ENCODE data around the gene KCNJ12. TPM values are rescaled to one million over a fixed set of nuclear protein-coding genes. Genes with fewer than 3 reads are reported as not detected.

KCNJ12 gene
- total RNA-seq, 6 donors from 2014 or later = 1.2 to 3.8 (median 2.0) TPM

- no peak for ATAC-seq (ENCODE audit: low FRiP score in 2 of 2)
- TF ChIP-seq POLR2A (IDR thresholded peaks at IDR 0.05) (no peak), EP300 (IDR thresholded peaks at IDR 0.05) (no peak), CTCF (IDR thresholded peaks at IDR 0.05) (no peak), POLR2AphosphoS5 (IDR thresholded peaks at IDR 0.05) (no peak)
- Histone ChIP-seq H3K36me3 (no peaks in the 10 kb centered on the region), H3K27ac (no peak overlapping the region), H3K4me3 (no peak overlapping the region), H3K9me3 (no peaks in the 10 kb centered on the region), H3K27me3 (peaks cover 0 to 5% (median 2%) of the 10 kb centered on the region in 4 donors), H3K4me1 (peaks cover 0 to 15% (median 9%) of the 10 kb centered on the region in 4 donors)
- no peak for DNase-seq
- 78 to 82% methylated on average over 9 to 12 of the region's 17 CpGs for WGBS, 2 donors
Observed at GRCh38 chr17:21371511-21372081, 4.6 kb upstream of the KCNJ12 start.

GRCh38 chr17:21372256-21372954 lies 3.8 kb upstream of the KCNJ12 start:
- ATAC-seq (ENCODE audit: low FRiP score in 2 of 2) = no peak
- WGBS, 2 donors = 78 to 85% methylated on average over 15 to 16 of the region's 16 CpGs
- TF ChIP-seq EP300 (IDR thresholded peaks at IDR 0.05) (no peak), CTCF (IDR thresholded peaks at IDR 0.05) (no peak), POLR2AphosphoS5 (IDR thresholded peaks at IDR 0.05) (no peak), POLR2A (IDR thresholded peaks at IDR 0.05) (no peak)
- Histone ChIP-seq H3K27me3 (peaks cover 0 to 13% (median 6%) of the 10 kb centered on the region in 4 donors), H3K4me1 (peaks cover 7 to 23% (median 18%) of the 10 kb centered on the region in 4 donors), H3K27ac (no peak overlapping the region), H3K4me3 (no peak overlapping the region), H3K36me3 (no peaks in the 10 kb centered on the region), H3K9me3 (no peaks in the 10 kb centered on the region)
- DNase-seq = no peak

- ATAC-seq (ENCODE audit: low FRiP score in 2 of 2) (no peak), DNase-seq (no peak)
- H3K27me3 ChIP-seq = peaks cover 0 to 19% (median 9%) of the 10 kb centered on the region in 4 donors
- H3K36me3 ChIP-seq = no peaks in the 10 kb centered on the region
- peaks cover 14 to 29% (median 23%) of the 10 kb centered on the region in 4 donors for H3K4me1 ChIP-seq
- TF ChIP-seq POLR2AphosphoS5 (IDR thresholded peaks at IDR 0.05) (no peak), POLR2A (IDR thresholded peaks at IDR 0.05) (no peak), CTCF (IDR thresholded peaks at IDR 0.05) (no peak), EP300 (IDR thresholded peaks at IDR 0.05) (no peak)
- H3K27ac ChIP-seq = no peak overlapping the region
- H3K4me3 ChIP-seq = no peak overlapping the region
- WGBS, 2 donors = 68 to 75% methylated on average over 8 to 12 of the region's 12 CpGs
- H3K9me3 ChIP-seq = no peaks in the 10 kb centered on the region
Observed at GRCh38 chr17:21373036-21373435, 3.1 kb upstream of the KCNJ12 start.

DNA sequence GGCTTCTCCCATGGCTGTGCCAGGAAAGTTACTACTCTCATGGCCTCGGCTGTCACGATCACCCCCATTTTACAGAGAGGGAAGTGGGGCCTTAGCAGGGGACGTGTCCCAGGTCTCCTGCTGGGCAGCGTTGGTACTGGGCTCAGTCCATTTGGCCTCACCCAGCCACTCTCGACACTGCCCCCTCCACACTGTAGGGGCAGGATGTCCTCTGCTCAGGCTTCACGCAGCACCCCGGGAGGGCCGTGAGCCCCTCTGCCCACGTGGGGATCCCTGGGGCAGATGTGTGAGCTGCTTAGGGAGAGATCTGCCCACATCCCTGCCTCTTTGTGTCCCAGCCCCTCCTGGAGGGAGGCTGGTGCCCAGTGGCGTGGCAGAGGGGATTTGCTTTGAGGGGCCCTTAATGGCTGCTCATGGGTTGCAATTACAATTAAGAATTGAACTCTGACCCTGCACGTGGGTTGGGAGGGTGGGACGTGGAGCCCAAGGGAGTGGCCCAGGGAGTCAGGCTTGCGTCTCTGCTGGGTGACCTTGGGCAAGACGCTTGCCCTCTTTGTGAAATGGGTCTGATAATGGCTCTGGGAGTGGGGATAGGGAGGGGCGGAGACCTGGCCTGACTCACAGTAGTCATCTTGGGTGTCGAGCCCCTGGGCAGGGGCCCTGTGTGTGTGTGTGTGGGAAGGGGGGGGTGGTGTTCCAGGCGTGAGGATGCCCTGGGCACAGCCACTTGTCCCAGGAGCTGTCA lies 2.3 kb upstream of the KCNJ12 start:
- DNase-seq = no peak
- no peak overlapping the region for H3K4me3 ChIP-seq
- no peaks in the 10 kb centered on the region for H3K36me3 ChIP-seq
- 74 to 79% methylated on average over 7 to 17 of the region's 17 CpGs for WGBS, 2 donors
- peaks cover 15 to 34% (median 27%) of the 10 kb centered on the region in 4 donors for H3K4me1 ChIP-seq
- H3K9me3 ChIP-seq = no peaks in the 10 kb centered on the region
- H3K27me3 ChIP-seq = peaks cover 0 to 25% (median 11%) of the 10 kb centered on the region in 4 donors
- H3K27ac ChIP-seq = no peak overlapping the region
- TF ChIP-seq POLR2AphosphoS5 (IDR thresholded peaks at IDR 0.05) (no peak), POLR2A (IDR thresholded peaks at IDR 0.05) (no peak), CTCF (IDR thresholded peaks at IDR 0.05) (no peak), EP300 (IDR thresholded peaks at IDR 0.05) (no peak)
- no peak for ATAC-seq (ENCODE audit: low FRiP score in 2 of 2)
